SK-N-SH treated with all-trans-retinoic acid at 6 μM for 48 hours (cell line): ENCODE data around the gene OLFML2A.

Experiments used
- ARNTL ChIP-seq: fragments of 450-650 bp; formaldehyde crosslinking; IDR thresholded peaks from 2 replicates; pipeline ENCODE4 v1.5.0; 2020; ENCODE audit warnings: low read depth, mild to moderate bottlenecking, moderate library complexity, borderline replicate concordance
- BACH2 ChIP-seq: fragments of 250-450 bp; sonication (Bioruptor Pico); IDR thresholded peaks from 2 replicates; pipeline ENCODE4 v1.9.0; 2021; ENCODE audit warnings: mild to moderate bottlenecking, borderline replicate concordance
- CREB5 ChIP-seq: fragments of 250-450 bp; sonication (Bioruptor Pico); IDR thresholded peaks from 2 replicates; pipeline ENCODE4 v1.5.1; 2020; ENCODE audit warnings: low read depth, mild to moderate bottlenecking, moderate library complexity
- GLIS3 ChIP-seq: fragments of 250-450 bp; sonication (Bioruptor Pico); IDR thresholded peaks from 2 replicates; pipeline ENCODE4 v1.5.0; 2020; ENCODE audit warnings: mild to moderate bottlenecking, moderate library complexity
- ISL1 ChIP-seq: fragments of 250-450 bp; sonication (Bioruptor Pico); IDR thresholded peaks from 2 replicates; pipeline ENCODE4 v2.1.2; 2022; ENCODE audit warnings: mild to moderate bottlenecking, moderate library complexity
- POU6F1 ChIP-seq: fragments of 250-450 bp; sonication (Bioruptor Pico); IDR thresholded peaks from 2 replicates; pipeline ENCODE4 v1.8.0; 2021; ENCODE audit warnings: low read depth, mild to moderate bottlenecking, moderate library complexity, borderline replicate concordance
- PPARA ChIP-seq: fragments of 250-450 bp; sonication (Bioruptor Pico); IDR thresholded peaks from 2 replicates; pipeline ENCODE4 v1.5.0; 2020; ENCODE audit warnings: mild to moderate bottlenecking, borderline replicate concordance
- RARB ChIP-seq: fragments of 250-450 bp; sonication (Bioruptor Pico); IDR thresholded peaks from 2 replicates; pipeline ENCODE4 v1.8.0; 2021; ENCODE audit warnings: mild to moderate bottlenecking, moderate library complexity
- SNAI2 ChIP-seq: fragments of 250-450 bp; sonication (Bioruptor Pico); IDR thresholded peaks from 2 replicates; pipeline ENCODE4 v1.5.0; 2020; ENCODE audit warnings: mild to moderate bottlenecking, moderate library complexity
- ZFP3 ChIP-seq: fragments of 250-450 bp; sonication (Bioruptor Pico); IDR thresholded peaks from 2 replicates; pipeline ENCODE4 v1.5.0; 2020; ENCODE audit warnings: mild to moderate bottlenecking, moderate library complexity
- ZFP30 ChIP-seq: fragments of 450-650 bp; formaldehyde crosslinking; IDR thresholded peaks from 2 replicates; pipeline ENCODE4 v1.5.0; 2022; ENCODE audit warnings: mild to moderate bottlenecking, moderate library complexity
- ZNF8 ChIP-seq: fragments of 450-650 bp; formaldehyde crosslinking; IDR thresholded peaks from 2 replicates; pipeline ENCODE4 v1.5.0; 2020; ENCODE audit warnings: mild to moderate bottlenecking, moderate library complexity
- TF ChIP-seq, protein P1 (sequence below): fragments of 250-450 bp; sonication (Bioruptor Pico); IDR thresholded peaks from 2 replicates; pipeline ENCODE4 v1.5.0; 2020; ENCODE audit warnings: mild to moderate bottlenecking, moderate library complexity
- TF ChIP-seq, protein P2 (sequence below): fragments of 250-450 bp; sonication (Bioruptor Pico); IDR thresholded peaks from 2 replicates; pipeline ENCODE4 v1.8.0; 2020; ENCODE audit warnings: mild to moderate bottlenecking, moderate library complexity, borderline replicate concordance

DNA sequence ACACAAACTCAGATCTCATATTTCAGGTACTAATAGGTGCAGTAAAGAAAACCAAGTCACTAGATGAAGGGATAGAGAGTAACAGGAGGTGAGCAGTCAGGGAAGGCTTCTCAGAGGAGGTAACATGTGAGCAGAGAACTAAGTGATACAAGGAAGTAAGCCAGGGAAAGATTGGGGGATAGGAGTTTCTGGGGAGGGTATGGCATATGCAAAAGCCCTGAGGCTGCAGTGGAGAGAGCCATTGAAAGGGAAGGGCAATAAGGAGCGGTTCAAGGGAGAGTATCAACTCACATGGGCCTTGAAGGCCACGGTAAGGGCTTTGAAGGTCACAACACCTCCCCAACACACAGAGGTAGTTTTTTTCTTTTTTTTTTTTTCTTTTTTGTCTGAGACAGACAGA, 6.9 kb downstream of the OLFML2A start:
- TF ChIP-seq ZNF8, result no peak
- TF ChIP-seq PPARA (CRISPR knock-in tag), result no peak
- TF ChIP-seq RARB (CRISPR knock-in tag), result no peak
- no peak for TF ChIP-seq CREB5
- no peak for TF ChIP-seq ARNTL (CRISPR knock-in tag)
- TF ChIP-seq SNAI2 (CRISPR knock-in tag), result no peak
- TF ChIP-seq, protein P1, sequence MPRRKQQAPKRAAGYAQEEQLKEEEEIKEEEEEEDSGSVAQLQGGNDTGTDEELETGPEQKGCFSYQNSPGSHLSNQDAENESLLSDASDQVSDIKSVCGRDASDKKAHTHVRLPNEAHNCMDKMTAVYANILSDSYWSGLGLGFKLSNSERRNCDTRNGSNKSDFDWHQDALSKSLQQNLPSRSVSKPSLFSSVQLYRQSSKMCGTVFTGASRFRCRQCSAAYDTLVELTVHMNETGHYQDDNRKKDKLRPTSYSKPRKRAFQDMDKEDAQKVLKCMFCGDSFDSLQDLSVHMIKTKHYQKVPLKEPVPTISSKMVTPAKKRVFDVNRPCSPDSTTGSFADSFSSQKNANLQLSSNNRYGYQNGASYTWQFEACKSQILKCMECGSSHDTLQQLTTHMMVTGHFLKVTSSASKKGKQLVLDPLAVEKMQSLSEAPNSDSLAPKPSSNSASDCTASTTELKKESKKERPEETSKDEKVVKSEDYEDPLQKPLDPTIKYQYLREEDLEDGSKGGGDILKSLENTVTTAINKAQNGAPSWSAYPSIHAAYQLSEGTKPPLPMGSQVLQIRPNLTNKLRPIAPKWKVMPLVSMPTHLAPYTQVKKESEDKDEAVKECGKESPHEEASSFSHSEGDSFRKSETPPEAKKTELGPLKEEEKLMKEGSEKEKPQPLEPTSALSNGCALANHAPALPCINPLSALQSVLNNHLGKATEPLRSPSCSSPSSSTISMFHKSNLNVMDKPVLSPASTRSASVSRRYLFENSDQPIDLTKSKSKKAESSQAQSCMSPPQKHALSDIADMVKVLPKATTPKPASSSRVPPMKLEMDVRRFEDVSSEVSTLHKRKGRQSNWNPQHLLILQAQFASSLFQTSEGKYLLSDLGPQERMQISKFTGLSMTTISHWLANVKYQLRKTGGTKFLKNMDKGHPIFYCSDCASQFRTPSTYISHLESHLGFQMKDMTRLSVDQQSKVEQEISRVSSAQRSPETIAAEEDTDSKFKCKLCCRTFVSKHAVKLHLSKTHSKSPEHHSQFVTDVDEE, result no peak
- no peak for TF ChIP-seq ISL1 (CRISPR knock-in tag)
- no peak for TF ChIP-seq ZFP30 (CRISPR knock-in tag)
- no peak for TF ChIP-seq ZFP3 (CRISPR knock-in tag)
- no peak for TF ChIP-seq BACH2
- TF ChIP-seq, protein P2, sequence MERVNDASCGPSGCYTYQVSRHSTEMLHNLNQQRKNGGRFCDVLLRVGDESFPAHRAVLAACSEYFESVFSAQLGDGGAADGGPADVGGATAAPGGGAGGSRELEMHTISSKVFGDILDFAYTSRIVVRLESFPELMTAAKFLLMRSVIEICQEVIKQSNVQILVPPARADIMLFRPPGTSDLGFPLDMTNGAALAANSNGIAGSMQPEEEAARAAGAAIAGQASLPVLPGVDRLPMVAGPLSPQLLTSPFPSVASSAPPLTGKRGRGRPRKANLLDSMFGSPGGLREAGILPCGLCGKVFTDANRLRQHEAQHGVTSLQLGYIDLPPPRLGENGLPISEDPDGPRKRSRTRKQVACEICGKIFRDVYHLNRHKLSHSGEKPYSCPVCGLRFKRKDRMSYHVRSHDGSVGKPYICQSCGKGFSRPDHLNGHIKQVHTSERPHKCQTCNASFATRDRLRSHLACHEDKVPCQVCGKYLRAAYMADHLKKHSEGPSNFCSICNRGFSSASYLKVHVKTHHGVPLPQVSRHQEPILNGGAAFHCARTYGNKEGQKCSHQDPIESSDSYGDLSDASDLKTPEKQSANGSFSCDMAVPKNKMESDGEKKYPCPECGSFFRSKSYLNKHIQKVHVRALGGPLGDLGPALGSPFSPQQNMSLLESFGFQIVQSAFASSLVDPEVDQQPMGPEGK (CRISPR knock-in tag), result no peak
- TF ChIP-seq POU6F1 (CRISPR knock-in tag), result no peak
- TF ChIP-seq GLIS3, result no peak
